Esophagus mucosa (tissue), 1 donor: ENCODE measurements around the gene PI4K2A. TPM values are rescaled to one million over a fixed set of nuclear protein-coding genes. Genes with fewer than 3 reads are reported as not detected.
A peak's percentile ranks its signal among the peaks of the same experiment; 100 is the strongest.

Experiments used
- ATAC-seq: fragments of 200-7000 bp; cut with Tn5 transposase; one replicate; pipeline ENCODE4 v1.9.1; 2020
- total RNA-seq: library from RNA; stranded (reverse); gene quantifications from one replicate; pipeline ENCODE4 v1.2.4, GENCODE V29; 2023
- donor health status: DM: yes; HTN: yes; CAD: no.

Gene PI4K2A
- total RNA-seq, 1 donor from 2014 or later = 13.0 TPM

DNA sequence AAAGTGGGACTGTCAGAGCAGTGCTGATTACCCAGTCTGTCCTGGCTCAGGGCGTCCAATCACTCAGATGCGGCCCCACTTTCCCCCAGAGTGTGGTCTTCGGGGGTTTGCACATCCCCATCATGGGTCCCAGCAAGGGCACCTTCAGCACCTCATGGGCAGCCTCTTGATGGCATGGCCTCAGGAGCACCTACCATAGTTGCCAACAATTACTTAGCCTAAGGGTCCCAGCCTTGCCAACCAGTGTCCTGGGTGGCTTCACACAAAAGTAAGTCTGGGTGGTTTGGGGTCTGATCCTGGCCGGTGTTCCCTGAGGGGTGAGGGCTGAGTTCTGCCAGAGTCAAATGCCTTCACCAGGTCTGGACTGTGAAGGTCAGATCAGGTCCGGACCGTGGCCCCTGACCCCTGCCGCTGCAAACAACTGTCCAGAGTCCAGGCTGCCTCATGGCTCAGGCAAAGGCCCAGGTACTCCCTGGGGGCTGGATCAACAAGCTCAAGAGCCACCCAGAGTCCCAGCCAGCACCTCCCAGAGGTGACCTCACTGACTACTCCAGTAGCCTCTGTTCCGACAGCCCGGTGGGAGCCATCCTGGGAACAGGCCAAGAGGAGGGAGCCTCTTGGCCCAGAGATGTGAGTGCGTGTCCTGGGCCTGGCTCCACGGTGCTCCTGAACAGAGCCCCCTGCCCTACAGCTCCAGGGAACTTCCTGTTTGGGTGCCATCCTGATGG, 66.8 kb downstream of the PI4K2A start:
- ATAC-seq = peak; percentile 8

DNA sequence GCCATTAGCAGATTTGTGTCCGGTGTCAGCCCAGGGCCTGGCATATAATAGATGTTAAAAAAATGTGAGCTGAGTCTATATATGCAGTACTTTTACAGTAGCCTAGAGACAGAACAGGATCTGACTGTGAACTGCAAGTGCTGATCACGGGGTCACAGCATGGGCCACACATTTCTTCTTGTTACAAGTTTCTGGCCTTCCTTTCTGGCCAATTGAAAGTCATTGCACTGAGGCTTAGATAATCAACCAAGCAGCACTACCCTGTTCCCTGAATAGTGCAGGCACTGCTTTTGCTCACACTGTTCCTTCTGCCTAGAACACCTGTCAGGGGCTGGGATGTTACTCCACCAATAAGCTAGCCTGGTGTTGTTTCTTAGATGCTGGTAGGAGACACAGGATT, 67.7 kb downstream of the PI4K2A start:
- ATAC-seq = no peak

DNA sequence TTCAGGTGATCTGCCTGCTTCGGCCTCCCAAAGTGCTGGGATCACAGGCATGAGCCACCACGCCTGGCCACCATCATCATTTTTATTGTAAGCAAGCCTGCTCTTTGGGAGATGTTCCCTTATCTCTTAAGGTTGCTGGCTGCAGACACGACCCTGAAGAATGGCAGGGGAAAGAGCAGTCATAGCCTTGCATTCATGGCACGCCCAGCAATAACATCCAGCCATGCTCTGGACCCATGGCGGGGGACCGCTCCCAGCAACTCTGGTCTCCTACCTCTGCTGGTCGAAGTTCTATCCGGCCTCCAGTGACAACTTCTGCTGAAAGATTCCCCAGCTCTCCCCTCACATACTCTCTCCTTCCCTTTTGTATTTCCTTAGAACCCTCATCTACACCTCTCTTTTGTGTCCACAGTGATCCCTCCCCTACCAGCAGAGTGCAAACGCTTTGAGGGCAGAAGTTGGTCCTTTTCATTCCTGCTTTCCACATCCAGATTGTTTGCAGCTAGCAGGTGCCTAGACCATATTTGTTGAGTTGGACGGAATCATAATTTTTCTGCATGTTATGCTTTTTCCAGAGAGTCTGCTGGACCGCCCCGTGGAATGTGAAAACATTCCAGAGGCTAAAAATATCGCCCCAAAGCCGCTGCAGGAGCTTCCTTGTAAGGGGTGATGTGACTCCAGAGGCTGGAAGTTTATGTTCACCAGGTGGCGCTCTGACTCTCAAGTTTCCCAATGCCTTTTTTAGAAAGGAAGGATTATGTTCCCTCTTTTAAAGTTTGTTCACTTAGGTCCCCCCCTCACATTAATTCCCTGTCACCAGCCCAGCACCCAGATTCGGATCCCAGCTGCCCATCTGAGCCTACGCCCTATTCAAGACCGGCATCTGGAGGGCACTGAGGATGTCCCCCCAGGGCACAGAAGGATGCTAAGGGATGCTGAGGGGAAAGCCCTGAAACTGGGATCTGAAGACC, 68.8 kb downstream of the PI4K2A start:
- no peak for ATAC-seq

DNA sequence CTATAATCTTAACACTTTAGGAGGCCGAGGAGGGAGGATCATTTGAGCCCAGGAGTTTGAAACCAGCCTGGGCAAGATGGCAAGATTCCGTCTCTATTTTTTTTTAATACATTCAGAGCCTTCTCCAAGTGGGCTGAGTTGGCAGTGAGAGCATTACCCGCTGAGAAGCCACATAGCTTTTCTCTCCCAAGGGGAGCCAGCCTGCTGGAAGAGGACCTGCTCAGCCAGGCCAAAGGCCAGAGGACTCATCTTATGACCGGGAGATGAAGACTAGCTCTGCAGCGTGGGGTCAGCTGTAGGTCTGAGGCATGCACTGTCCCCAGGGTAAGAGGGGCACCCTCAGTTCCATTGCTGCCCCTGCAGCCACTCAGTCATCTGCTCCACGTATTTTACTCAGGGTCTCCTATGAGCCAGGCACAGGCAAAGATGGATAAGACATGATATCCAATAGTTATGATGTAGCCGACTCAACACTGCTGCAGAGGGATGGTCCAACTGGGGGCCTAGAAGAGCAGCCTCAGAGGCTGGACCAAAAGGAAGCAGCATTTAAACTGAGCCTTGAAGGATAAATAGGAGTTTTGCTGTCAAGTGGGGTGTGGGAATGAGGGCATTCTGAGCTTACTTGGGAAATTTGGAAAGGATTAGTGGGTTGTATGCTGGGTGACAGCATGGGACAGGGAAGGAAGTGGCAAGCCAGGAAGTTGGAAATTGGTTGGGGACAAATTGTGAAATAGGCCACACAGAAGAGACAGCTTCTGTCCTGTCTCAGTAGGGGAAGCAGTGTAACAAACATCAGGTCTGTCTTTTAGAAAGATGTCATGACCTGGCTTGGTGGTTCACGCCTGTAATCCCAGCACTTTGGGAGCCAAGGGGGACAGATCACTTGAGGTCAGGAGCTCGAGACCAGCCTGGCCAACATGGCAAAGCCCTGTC, 71.4 kb downstream of the PI4K2A start:
- no peak for ATAC-seq

DNA sequence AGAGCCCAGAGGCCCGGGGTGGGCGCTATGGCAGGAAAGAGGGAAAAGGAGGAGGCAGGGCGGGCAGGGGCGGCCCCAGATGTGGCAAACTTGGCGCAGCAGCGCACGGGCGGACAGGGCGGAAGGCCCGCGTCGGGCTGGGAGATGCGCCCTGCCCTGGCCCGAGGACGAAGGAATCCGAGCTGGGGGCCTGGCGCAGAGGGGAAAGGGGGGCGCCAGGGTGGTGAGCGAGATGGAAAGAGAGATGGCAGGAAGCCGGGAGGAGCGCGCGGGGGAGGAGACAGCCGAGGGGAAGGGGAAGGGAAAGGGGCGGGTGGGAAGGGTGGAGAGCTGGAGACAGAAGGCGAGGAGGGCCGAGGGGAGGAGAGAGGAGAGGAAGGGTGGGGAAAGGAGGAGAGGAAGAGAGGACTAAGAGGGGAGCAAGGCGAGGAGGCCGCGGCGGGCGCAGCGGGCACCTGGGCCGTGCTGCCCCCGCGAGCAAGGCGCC, 72.9 kb downstream of the PI4K2A start, which contains the start of gene MARVELD1:
TSS of gene MARVELD1 (plus strand) at position 392 of the 487 bp plus-strand sequence. CDS start 147 bp downstream, outside the sequence.
- ATAC-seq = no peak

DNA sequence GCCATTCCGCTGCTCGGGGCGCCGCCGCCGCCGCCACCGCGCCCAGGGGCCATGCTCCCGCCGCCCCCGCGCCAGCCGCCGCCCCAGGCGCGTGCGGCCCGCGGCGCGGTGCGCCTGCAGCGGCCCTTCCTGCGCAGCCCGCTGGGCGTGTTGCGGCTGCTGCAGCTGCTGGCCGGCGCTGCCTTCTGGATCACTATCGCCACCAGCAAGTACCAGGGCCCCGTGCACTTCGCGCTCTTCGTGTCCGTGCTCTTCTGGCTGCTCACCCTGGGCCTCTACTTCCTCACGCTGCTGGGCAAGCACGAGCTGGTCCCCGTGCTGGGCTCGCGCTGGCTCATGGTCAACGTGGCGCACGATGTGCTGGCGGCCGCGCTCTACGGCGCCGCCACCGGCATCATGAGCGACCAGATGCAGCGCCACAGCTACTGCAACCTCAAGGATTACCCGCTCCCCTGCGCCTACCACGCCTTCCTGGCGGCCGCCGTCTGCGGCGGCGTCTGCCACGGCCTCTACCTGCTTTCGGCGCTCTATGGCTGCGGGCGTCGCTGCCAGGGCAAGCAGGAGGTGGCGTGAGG, 73.4 kb downstream of the PI4K2A start:
- peak; percentile 81 for ATAC-seq

DNA sequence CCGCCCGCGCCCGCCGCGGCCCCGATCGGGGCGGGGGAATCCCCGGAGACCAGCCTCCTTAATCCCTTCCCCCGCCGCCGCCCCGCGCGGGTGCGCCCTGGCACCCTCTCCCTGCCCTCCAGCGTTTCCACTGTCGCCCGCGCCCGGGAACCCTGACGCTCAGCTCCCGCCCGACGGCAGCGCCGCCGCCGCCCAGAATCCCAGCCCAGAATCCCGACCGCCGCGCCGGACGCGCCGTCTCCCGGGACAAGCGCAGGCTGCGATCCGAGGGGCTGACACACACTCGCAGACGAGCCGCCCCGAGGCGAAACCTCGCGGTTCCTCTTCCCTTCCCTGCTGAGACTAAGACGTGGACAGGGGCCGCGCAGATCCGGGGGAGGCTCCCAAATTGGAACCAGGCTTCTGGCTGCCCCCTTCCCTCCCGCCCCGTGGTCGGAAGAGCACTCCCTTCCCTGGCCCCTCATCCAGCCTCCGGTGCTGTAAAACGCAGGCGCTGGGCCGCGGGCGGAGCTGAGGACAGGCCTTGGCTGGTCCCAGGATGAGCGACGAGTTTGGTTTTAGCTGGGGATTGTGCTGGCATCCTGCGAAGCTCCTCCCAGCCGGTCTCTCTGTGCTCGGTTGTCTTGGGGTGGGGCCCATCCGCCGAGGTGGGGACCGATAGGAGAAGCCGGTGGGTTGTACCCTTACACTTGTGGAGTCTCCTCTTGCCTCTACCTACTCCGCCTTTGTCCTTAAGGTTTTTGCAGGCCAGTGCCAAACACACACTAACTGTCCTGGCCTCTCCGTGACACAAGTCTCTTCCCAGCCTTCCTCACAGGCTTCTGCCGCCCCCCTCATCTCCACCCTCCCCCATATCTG, 74.2 kb downstream of the PI4K2A start:
- ATAC-seq = peak; percentile 75

DNA sequence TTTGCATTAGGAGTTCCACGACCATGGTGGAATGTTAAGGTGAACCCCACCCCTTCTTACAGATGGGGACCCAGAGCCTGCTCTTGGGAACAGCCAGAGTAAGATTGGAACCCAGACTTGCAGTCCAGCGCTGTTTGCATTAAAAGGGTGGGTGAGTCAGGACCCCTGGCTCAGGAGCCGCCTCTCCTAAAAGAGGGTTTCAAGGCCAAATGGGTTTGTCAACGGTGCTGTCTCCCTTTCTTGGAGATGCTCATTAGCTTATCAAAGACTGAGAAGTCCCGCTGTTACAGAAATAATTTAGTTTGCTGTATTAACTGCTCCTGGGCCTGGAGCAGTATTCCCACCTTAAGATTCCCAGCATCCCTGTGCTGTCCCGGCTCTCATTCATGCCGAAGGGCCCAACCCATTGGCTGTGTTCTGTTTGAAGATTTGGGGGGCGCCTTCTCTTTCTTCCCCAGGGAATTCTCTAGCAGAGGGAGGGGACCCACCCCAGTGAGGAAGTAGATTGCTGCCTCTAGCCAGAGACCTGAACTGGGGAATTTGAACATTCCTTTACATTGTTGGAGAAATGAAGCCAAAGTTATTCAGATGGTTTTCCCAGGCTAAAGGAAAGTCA, 74.9 kb downstream of the PI4K2A start:
- no peak for ATAC-seq

DNA sequence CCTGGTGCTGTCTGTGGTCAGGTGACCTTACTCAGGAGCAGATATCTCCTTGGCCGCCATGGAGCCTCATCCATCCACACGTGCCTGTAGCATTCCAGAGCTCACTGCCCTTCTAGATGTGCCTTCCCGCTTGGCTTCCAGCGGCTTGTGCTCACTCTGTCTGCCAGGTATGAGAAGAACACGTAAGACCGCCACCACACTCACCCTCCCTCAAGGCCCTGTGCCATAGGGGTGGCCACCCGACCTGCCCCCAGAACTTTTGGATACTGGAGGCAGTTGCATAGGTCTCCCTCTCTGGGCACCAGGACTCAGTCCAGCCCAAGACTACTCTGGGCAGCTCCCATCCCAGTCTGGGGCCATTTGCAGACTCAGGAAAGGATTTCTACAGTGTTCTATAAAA, 77.2 kb downstream of the PI4K2A start:
- ATAC-seq = no peak

DNA sequence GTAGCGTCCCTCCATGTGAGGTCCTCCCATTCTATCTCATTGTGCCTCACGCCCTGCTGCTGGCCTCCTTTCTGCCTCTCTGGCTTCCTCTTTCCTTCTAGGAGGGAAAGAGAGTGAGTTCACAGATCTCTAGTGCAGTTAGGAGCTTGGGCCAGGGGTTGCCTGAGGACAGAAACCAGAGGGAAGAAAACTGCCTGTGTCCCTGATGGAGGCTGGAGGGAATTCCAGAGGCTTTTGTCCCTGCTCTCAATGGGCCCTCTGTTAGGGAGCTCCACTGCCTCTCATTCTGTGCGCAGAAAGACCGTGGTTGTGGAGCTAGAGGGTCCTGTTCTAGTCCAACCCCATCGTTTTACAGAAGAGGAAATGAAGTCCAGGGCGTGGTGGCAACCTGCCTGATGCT, 77.7 kb downstream of the PI4K2A start:
- no peak for ATAC-seq

DNA sequence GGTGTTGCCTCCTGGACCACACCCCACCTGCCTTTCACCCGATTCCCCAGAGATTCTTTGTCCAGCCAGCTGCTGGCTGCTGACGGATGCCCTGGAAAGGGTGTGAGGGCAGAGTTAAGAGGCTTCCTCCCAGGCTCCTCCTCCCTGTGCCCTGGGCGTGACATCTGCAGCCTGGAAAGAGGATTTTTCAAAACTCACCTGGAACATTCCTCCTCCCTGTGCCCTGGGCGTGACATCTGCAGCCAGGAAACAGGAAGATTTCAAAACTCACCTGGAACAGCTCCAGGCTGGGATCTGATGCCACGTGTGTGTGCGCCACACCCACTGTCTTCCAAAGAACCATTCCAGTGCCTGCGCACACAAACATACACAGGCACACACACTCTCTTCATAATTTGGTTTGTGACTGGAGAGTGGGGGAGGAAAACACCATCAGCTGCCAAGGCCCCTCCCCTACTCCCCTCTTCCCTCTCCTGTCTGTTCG, 78.2 kb downstream of the PI4K2A start:
- ATAC-seq = peak; percentile 89

DNA sequence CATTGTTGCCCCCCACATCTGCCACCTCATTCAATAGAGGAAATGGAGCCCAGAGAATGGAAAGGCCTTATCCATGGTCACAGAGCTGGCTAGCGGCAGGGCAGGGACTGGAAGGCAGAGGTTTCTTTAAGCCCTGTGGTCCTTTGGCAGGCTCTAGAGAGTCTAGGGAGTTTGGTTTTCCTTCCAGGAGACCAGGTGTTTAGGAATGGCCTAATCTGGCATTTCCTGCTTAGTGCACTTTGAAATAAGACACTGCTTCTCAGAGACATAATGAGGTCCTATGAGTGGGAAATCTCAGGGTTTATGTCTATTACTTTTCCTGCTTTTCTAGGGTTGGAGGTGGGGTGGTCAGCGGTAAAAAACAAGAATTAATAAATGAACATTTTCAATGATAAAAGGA, 79.1 kb downstream of the PI4K2A start:
- no peak for ATAC-seq

DNA sequence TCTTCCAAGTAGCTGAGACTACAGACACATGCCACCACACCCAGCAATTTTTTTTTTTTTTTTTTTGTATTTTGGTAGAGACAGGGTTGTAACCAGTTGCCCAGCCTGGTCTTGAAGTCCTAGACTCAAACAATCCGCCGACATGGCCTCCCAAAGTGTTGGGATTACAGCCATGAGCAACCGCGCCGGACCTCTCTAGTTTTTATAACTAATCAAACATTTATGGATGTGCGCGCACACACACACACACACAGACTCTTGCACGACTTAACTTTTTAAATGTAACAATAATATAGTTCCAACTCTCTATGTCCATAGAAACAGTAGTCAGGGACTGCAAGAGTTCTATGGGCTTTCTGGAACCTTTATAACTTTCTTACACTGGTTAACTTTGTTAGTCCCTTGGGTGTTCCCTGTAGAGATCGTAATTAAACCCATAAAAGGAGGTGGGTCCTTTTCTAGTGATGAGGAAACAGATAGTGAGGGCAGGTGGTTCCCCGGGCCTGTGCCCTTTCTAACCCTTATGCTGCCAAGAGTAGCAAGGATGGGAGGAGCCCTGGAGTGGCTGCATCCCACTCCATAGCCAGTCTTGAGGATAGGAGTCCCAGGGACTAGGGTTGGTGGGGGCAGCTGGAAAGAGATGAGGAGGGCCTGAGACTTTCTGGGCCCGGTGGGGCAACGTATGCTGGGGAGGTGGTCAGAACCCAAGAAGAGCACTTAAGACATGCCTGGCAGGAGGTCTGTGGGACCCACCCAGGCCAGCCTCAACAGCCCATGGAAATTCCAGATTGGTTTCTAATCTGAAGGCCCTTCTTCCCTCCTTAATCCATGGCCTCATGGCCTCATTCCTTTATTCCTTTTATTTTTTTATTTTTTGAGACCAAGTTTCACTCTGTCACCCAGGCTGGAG, 81.7 kb downstream of the PI4K2A start:
- no peak for ATAC-seq

DNA sequence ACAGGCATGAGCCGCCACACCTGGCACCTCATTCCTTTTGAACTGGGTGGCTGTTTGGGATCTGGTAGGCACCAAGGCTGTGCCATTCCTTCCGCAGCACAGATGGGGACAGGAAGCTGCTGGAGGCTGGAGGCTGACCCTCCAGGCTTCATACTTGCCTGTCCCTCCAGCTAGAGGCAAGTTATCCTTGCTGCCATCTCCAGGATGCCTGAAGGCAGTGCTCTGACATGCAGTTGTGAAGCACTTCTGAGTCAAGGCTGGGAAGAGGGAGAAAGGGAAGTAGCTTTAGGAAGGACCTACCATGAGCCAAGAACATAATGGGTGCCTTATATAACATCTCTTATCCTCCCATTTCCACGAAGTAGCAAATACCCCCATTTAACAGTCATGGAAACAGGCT, 82.5 kb downstream of the PI4K2A start:
- ATAC-seq = no peak

DNA sequence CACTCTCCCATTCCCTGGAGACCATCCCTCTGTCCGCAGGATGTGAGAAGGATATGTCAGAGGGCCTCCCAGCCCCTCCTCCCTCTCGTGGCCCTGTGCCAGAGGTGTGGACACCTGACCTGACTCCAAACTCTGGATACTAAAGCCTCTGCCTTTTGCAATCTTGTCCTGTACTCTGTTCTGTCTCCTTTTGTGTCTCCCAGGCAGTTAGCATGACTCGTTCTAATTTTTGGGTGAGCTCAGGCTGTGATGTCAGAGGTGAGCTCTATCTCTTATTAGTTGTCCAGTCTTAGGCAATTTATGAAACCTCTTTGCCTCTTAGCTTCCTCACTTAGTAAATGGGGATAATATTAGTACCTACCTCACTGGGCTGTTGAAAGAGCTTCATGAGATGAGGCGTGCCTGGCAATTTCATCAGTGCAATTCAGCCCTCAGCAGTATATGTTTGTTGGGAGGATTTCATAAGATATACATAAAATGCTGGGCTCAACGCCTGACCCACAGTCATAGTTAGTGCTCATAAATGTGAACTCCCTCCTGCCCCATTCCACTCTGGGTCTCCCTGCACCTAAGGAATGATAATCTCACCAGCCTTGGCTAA, 84.0 kb downstream of the PI4K2A start:
- peak; percentile 52 for ATAC-seq
